OCI-LY1 (cell line): Measurements from ENCODE around the gene GNB5.

Source experiments
- EZH2 ChIP-seq: fragments of 200-600 bp; sonication (generic), shearing (Covaris generic); IDR thresholded peaks from 2 replicates; pipeline ENCODE4 v1.8.0; 2017; ENCODE audit warnings: borderline replicate concordance, mixed run types, mild to moderate bottlenecking, antibody characterized with exemption, low read length, moderate library complexity, mixed read lengths
- TF ChIP-seq, protein P1 (sequence below): fragments of 200-600 bp; sonication (generic), shearing (Covaris generic); IDR thresholded peaks from 2 replicates; pipeline ENCODE4 v1.5.1; 2017; ENCODE audit warnings: mild to moderate bottlenecking, antibody characterized with exemption, low read length, moderate library complexity, mixed read lengths

GRCh38 chr15:52090193-52090592, 101.0 kb downstream of the GNB5 start:
- TF ChIP-seq, protein P1, sequence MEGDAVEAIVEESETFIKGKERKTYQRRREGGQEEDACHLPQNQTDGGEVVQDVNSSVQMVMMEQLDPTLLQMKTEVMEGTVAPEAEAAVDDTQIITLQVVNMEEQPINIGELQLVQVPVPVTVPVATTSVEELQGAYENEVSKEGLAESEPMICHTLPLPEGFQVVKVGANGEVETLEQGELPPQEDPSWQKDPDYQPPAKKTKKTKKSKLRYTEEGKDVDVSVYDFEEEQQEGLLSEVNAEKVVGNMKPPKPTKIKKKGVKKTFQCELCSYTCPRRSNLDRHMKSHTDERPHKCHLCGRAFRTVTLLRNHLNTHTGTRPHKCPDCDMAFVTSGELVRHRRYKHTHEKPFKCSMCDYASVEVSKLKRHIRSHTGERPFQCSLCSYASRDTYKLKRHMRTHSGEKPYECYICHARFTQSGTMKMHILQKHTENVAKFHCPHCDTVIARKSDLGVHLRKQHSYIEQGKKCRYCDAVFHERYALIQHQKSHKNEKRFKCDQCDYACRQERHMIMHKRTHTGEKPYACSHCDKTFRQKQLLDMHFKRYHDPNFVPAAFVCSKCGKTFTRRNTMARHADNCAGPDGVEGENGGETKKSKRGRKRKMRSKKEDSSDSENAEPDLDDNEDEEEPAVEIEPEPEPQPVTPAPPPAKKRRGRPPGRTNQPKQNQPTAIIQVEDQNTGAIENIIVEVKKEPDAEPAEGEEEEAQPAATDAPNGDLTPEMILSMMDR, result no peak
- TF ChIP-seq EZH2, result no peak
